Esophagus squamous epithelium (tissue), 5 donors: ENCODE results near the gene FRMPD4. TPM values are rescaled to one million over a fixed set of nuclear protein-coding genes. Genes with fewer than 3 reads are reported as not detected.

Experiments used
- DNase-seq: peaks from one replicate; lab custom pipeline; 2025; lab: John Stamatoyannopoulos, UW
- H3K27ac ChIP-seq, 4 donors: fragments of 200-600 bp; sonication (generic); one replicate each; pipeline ENCODE4 v1.5.1; 2016 to 2019; ENCODE audit warnings: mild to moderate bottlenecking in 1 of 4
- H3K27me3 ChIP-seq, 4 donors: fragments of 200-600 bp; sonication (generic); 1 replicate in 3 of 4; 2 replicates in 1 of 4; pipeline versions ENCODE4 v1.5.1 to v1.6.0; 2017 to 2021; ENCODE audit warnings: antibody characterized with exemption in 1 of 4
- H3K36me3 ChIP-seq, 3 donors: fragments of 200-600 bp; sonication (generic); one replicate each; pipeline ENCODE4 v1.5.1; 2016 to 2019
- H3K4me1 ChIP-seq, 3 donors: fragments of 200-600 bp; sonication (generic); one replicate each; pipeline ENCODE4 v1.5.1; 2017 to 2019
- H3K4me3 ChIP-seq, 4 donors: fragments of 200-600 bp; sonication (generic); 1 replicate in 3 of 4; 2 replicates in 1 of 4; pipeline ENCODE4 v1.5.1; 2016 to 2019; ENCODE audit warnings: mild to moderate bottlenecking in 2 of 4, moderate library complexity in 1 of 4
- H3K9me3 ChIP-seq, 3 donors: fragments of 200-600 bp; sonication (generic); one replicate each; pipeline ENCODE4 v1.5.1; 2016 to 2019
- POLR2A ChIP-seq, 4 donors: fragments of 450-650 bp; IDR thresholded peaks; one replicate each; pipeline ENCODE4 v1.6.1; 2017; ENCODE audit warnings: antibody characterized with exemption in 4 of 4, mild to moderate bottlenecking in 4 of 4, moderate library complexity in 3 of 4
- WGBS, 2 donors: methylation state at CpG; one replicate each; pipeline ENCODE4 v1.1.5; 2018; 5-methylcytosine and 5-hydroxymethylcytosine counted together
- intact Hi-C: fragments of 100-400 bp; cut with DNase I; formaldehyde crosslinking; loops from one replicate; pipeline ENCODE4 v1.15.0; 2022
- total RNA-seq, 4 donors: library from RNA; depleted of rRNA; stranded (reverse); fragments of >200 nt; gene quantifications; one replicate each; pipeline ENCODE4 v1.1.0, GENCODE V29; 2016
- TF ChIP-seq, protein P1 (sequence below), 6 experiments: fragments of 450-650 bp in 4 of 6; fragments of 200-600 bp in 2 of 6; sonication (generic) in 2 of 6; IDR thresholded peaks; one replicate each; pipeline ENCODE4 v1.5.1; 2016 to 2019; ENCODE audit warnings: antibody characterized with exemption in 6 of 6, mild to moderate bottlenecking in 4 of 6, moderate library complexity in 4 of 6
- donor health status: DM: yes; HTN: yes; CAD: no.

Gene FRMPD4
- total RNA-seq, 4 donors from 2014 or later: under 0.01 to 0.06 TPM; not detected in 2

DNA sequence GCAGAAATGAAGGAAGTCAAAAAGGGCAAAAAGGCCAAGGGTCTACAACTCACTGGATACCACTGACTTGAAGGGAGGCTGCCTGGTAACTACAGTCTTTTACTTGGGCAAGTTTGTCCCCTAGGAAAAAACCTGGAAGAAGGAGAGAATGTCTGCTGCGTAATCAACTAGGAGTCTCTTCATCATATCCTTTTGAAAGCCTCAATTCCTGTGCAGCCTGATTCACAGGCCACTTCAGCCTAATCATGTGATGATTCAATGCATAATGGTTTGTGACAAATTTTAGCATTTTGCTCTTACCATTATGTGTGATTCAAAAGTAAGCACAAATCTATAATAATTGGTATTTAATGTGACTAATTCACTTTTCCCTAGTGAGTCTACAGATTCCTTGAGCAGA, 273.6 kb downstream of the FRMPD4 start:
- Histone ChIP-seq H3K9me3 (no peaks in the 10 kb centered on the region), H3K27ac (no peak overlapping the region), H3K27me3 (no peaks in the 10 kb centered on the region), H3K4me3 (no peak overlapping the region), H3K36me3 (no peaks in the 10 kb centered on the region), H3K4me1 (no peaks in the 10 kb centered on the region)
- intact Hi-C loops: no loop called here
- 67 to 88% methylated on average over 1 of the region's 1 CpG for WGBS, 2 donors
- TF ChIP-seq, protein P1, sequence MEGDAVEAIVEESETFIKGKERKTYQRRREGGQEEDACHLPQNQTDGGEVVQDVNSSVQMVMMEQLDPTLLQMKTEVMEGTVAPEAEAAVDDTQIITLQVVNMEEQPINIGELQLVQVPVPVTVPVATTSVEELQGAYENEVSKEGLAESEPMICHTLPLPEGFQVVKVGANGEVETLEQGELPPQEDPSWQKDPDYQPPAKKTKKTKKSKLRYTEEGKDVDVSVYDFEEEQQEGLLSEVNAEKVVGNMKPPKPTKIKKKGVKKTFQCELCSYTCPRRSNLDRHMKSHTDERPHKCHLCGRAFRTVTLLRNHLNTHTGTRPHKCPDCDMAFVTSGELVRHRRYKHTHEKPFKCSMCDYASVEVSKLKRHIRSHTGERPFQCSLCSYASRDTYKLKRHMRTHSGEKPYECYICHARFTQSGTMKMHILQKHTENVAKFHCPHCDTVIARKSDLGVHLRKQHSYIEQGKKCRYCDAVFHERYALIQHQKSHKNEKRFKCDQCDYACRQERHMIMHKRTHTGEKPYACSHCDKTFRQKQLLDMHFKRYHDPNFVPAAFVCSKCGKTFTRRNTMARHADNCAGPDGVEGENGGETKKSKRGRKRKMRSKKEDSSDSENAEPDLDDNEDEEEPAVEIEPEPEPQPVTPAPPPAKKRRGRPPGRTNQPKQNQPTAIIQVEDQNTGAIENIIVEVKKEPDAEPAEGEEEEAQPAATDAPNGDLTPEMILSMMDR (IDR thresholded peaks at IDR 0.05): no peak
- TF ChIP-seq POLR2A (IDR thresholded peaks at IDR 0.05): no peak
- DNase-seq: no peak

DNA sequence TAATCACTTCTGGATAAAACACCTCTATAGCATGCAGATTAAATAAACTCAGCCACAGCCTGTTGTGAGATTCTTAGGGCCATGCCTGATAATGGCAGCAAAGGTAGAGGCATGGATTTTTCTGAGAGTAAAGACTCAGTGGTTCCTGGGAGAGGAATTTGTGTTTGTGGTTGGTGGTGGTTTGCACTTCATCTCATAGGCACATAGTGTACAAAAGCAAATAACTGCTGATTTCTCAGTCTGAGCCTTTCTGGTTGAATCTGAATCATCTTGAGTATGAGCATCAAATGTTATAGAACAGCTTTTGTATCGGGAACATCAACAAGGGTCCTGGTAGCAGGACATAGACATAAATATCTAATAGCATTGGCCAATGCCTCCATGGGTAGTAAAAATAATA, 274.3 kb downstream of the FRMPD4 start:
- Histone ChIP-seq H3K27ac (no peak overlapping the region), H3K4me3 (no peak overlapping the region), H3K27me3 (no peaks in the 10 kb centered on the region), H3K36me3 (no peaks in the 10 kb centered on the region), H3K9me3 (no peaks in the 10 kb centered on the region), H3K4me1 (no peaks in the 10 kb centered on the region)
- no peak for DNase-seq
- 83 to 100% methylated on average over 1 of the region's 1 CpG for WGBS, 2 donors
- intact Hi-C loops: no loop called here
- TF ChIP-seq, protein P1 (IDR thresholded peaks at IDR 0.05): no peak
- no peak for TF ChIP-seq POLR2A (IDR thresholded peaks at IDR 0.05)

DNA sequence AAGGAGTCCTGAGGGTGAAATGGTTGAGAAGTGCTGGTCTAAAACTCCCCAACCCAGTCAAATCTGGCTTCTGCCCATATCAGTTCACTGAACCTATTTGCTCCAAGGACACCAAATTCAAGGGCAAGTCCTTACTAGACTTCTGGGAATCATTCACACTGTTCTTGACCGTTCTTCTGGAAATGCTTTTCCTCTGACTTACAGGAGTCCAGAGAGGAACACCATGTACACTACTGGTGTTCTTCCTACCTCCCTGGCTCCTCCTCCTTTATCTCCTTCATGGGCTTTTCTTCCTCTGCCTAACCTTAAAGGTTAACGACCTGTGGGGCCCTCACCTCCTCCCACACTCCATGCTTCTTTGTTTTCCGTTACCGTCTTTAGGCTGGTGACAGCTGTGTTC, 281.3 kb downstream of the FRMPD4 start:
- no peaks in the 10 kb centered on the region for H3K9me3 ChIP-seq
- 64 to 74% methylated on average over 4 of the region's 4 CpGs for WGBS, 2 donors
- no peak overlapping the region for H3K27ac ChIP-seq
- DNase-seq: no peak
- intact Hi-C loops: no loop called here
- no peaks in the 10 kb centered on the region for H3K36me3 ChIP-seq
- TF ChIP-seq, protein P1 (IDR thresholded peaks at IDR 0.05): no peak
- no peak for TF ChIP-seq POLR2A (IDR thresholded peaks at IDR 0.05)
- no peak overlapping the region for H3K4me3 ChIP-seq
- H3K27me3 ChIP-seq: no peaks in the 10 kb centered on the region
- H3K4me1 ChIP-seq: no peaks in the 10 kb centered on the region

DNA sequence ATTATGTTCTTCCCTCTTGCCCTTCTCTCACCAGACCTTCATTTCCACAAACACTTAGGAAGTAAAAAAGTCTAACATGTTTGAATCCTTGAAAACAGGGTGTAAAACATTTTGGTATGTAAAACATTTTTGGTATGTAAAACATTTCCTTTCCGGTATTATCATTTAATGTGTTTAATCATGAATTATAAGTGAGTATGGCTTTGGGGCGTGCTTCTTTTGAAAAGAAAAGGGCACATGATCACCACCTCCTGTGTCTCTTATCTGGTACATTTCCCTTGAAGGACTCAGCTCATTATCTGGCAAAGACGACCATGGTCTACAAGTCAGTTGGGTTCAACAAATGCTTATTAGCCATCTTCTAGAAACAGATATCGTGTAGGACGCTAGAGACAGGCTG, 283.6 kb downstream of the FRMPD4 start:
- no peak overlapping the region for H3K4me3 ChIP-seq
- no peaks in the 10 kb centered on the region for H3K36me3 ChIP-seq
- H3K9me3 ChIP-seq: no peaks in the 10 kb centered on the region
- H3K4me1 ChIP-seq: no peaks in the 10 kb centered on the region
- intact Hi-C loops: no loop called here
- H3K27ac ChIP-seq: no peak overlapping the region
- no peaks in the 10 kb centered on the region for H3K27me3 ChIP-seq
- no peak for DNase-seq
- TF ChIP-seq, protein P1 (IDR thresholded peaks at IDR 0.05): no peak
- TF ChIP-seq POLR2A (IDR thresholded peaks at IDR 0.05): no peak
- WGBS, 2 donors: 33 to 45% methylated on average over 5 of the region's 5 CpGs

DNA sequence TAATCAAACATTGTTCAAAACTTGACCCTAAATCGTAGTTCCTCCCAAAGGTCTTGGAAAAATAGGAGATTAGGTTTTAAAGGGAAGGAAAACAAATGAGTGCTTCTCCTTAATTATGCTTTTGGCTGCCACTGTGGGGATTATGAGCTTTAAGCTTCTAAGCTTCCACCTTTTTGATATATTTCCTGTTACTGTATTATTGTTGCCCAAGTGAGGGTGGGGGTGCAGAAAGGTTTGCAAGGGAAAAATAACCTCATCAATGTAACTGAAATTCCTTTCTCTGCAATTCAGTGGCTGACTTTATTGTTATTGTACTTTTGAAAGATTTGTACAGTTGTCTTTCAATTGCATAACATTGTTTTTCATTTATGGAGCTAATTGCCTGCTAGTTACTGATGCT, 285.1 kb downstream of the FRMPD4 start:
- Histone ChIP-seq H3K27ac (no peak overlapping the region), H3K4me3 (no peak overlapping the region), H3K27me3 (no peaks in the 10 kb centered on the region), H3K4me1 (no peaks in the 10 kb centered on the region), H3K36me3 (no peaks in the 10 kb centered on the region), H3K9me3 (no peaks in the 10 kb centered on the region)
- no peak for TF ChIP-seq POLR2A (IDR thresholded peaks at IDR 0.05)
- TF ChIP-seq, protein P1 (IDR thresholded peaks at IDR 0.05): no peak
- no peak for DNase-seq
- 29 to 35% methylated on average over 1 of the region's 1 CpG for WGBS, 2 donors
- intact Hi-C loops: no loop called here
